H1 (cell line): ENCODE measurements around the gene SLC1A3. TPM values are rescaled to one million over a fixed set of nuclear protein-coding genes. Genes with fewer than 3 reads are reported as not detected.

Experiments
- CTCF ChIA-PET: fragments of 300-600 bp; sonication (Branson Sonifier 250); formaldehyde crosslinking; loops from one replicate; lab custom pipeline; 2021; ENCODE audit not compliant: partially characterized antibody; lab: Charles Lee
- POLR2A ChIA-PET: fragments of 300-600 bp; sonication (Branson Sonifier 250); formaldehyde crosslinking; loops from one replicate; lab custom pipeline; 2021; ENCODE audit warnings: inconsistent platforms; ENCODE audit not compliant: partially characterized antibody; lab: Charles Lee
- DNase-seq, 2 experiments: peaks; one replicate each; pipeline versions ENCODE4 v3.0.0 to v3.0.0-alpha.2; 2010 to 2022; ENCODE audit warnings: low spot score in 2 of 2, low read depth in 1 of 2, mixed read lengths in 1 of 2
- FAIRE-seq: peaks from 2 replicates; lab custom pipeline; 2011; peaks lifted over from hg19 to GRCh38; lab: Jason Lieb, UNC
- H2AFZ ChIP-seq: 2 replicates; pipeline ENCODE4 v1.8.1; 2012; ENCODE audit warnings: low read length, inconsistent platforms
- H2AK5ac ChIP-seq: 2 replicates; pipeline ENCODE4 v1.6.1; 2013; ENCODE audit warnings: low read depth, low read length
- H2BK120ac ChIP-seq: replicated peaks from 2 replicates; pipeline ENCODE3; 2013; ENCODE audit warnings: low read depth, low read length, inconsistent platforms
- H2BK12ac ChIP-seq: 2 replicates; pipeline ENCODE4 v1.6.1; 2013; ENCODE audit warnings: low read depth, low read length
- H2BK15ac ChIP-seq: 2 replicates; pipeline ENCODE4 v1.6.1; 2013; ENCODE audit warnings: low read length
- H2BK20ac ChIP-seq: 2 replicates; pipeline ENCODE4 v1.6.1; 2013; ENCODE audit warnings: low read length
- H2BK5ac ChIP-seq: 2 replicates; pipeline ENCODE4 v1.6.1; 2013; ENCODE audit warnings: low read depth, low read length
- H3K14ac ChIP-seq: 2 replicates; pipeline ENCODE4 v1.6.1; 2013; ENCODE audit warnings: inconsistent platforms; ENCODE audit not compliant: insufficient read length
- H3K18ac ChIP-seq: 2 replicates; pipeline ENCODE4 v1.6.1; 2013; ENCODE audit warnings: low read length; ENCODE audit errors: extremely low read depth
- H3K23ac ChIP-seq: 2 replicates; pipeline ENCODE4 v1.6.1; 2013; ENCODE audit warnings: inconsistent platforms; ENCODE audit not compliant: insufficient read length
- H3K23me2 ChIP-seq: 2 replicates; pipeline ENCODE4 v1.6.1; 2013; ENCODE audit warnings: low read depth, low read length
- H3K27ac ChIP-seq: 2 replicates; pipeline ENCODE4 v1.6.1; 2011; ENCODE audit warnings: low read depth, low read length, inconsistent platforms
- H3K27me3 ChIP-seq, 4 experiments: replicated peaks in 1 of 4; 1 replicate in 1 of 4; 2 replicates in 3 of 4; pipeline versions ENCODE4 v1.6.1 to v1.8.1; 2011 to 2013; ENCODE audit warnings: low read length in 3 of 4, mild to moderate bottlenecking in 3 of 4, inconsistent platforms in 2 of 4, mixed read lengths in 2 of 4, moderate library complexity in 1 of 4; ENCODE audit not compliant: control insufficient read depth in 3 of 4, insufficient read depth in 3 of 4; ENCODE audit errors: extremely low read depth in 1 of 4
- H3K36me3 ChIP-seq, 4 experiments: 2 replicates each; pipeline versions ENCODE4 v1.6.1 to v1.8.1; 2011 to 2013; ENCODE audit warnings: mild to moderate bottlenecking in 4 of 4, low read length in 3 of 4, moderate library complexity in 2 of 4, control low read depth in 1 of 4, inconsistent platforms in 1 of 4; ENCODE audit not compliant: insufficient read depth in 4 of 4, control insufficient read depth in 2 of 4
- H3K4ac ChIP-seq: replicated peaks from 2 replicates; pipeline ENCODE3; 2013; ENCODE audit warnings: low read length, low read depth, mixed read lengths, inconsistent platforms; ENCODE audit not compliant: insufficient read length
- H3K4me1 ChIP-seq, 4 experiments: replicated peaks in 1 of 4; 1 replicate in 1 of 4; 2 replicates in 3 of 4; pipeline versions ENCODE4 v1.6.1 to v1.8.1; 2011 to 2013; ENCODE audit warnings: low read length in 3 of 4, inconsistent platforms in 2 of 4, mixed read lengths in 1 of 4; ENCODE audit not compliant: insufficient read depth in 4 of 4, control insufficient read depth in 3 of 4
- H3K4me2 ChIP-seq, 2 experiments: 2 replicates each; pipeline versions ENCODE4 v1.6.1 to v1.8.1; 2011 to 2013; ENCODE audit warnings: low read depth in 2 of 2, low read length in 2 of 2, control low read depth in 1 of 2, inconsistent platforms in 1 of 2, mild to moderate bottlenecking in 1 of 2; ENCODE audit not compliant: insufficient read depth in 1 of 2
- H3K4me3 ChIP-seq, 4 experiments: fragments of 200-600, 300-600 bp in 1 of 4; sonication (generic), shearing (Covaris generic), sonication (Bioruptor Twin) in 1 of 4; 2 replicates each; pipeline versions ENCODE4 v1.5.1 to v1.8.1; 2011 to 2016; ENCODE audit warnings: low read length in 4 of 4, low read depth in 3 of 4, control low read depth in 2 of 4, inconsistent platforms in 2 of 4, mild to moderate bottlenecking in 2 of 4, mixed read lengths in 1 of 4, moderate library complexity in 1 of 4; ENCODE audit not compliant: insufficient read depth in 2 of 4; ENCODE audit errors: extremely low read depth in 1 of 4
- H3K56ac ChIP-seq: replicated peaks from 2 replicates; pipeline ENCODE3; 2013; ENCODE audit warnings: low read depth, mild to moderate bottlenecking, mixed read lengths, low read length, inconsistent platforms; ENCODE audit not compliant: insufficient read length
- H3K79me1 ChIP-seq: 2 replicates; pipeline ENCODE4 v1.6.1; 2013; ENCODE audit warnings: low read depth, low read length, control low read depth
- H3K79me2 ChIP-seq, 2 experiments: 2 replicates each; pipeline versions ENCODE4 v1.6.1 to v1.8.1; 2012 to 2013; ENCODE audit warnings: low read length in 2 of 2, mild to moderate bottlenecking in 2 of 2, inconsistent platforms in 1 of 2; ENCODE audit not compliant: insufficient read depth in 2 of 2, control insufficient read depth in 1 of 2
- H3K9ac ChIP-seq, 4 experiments: replicated peaks in 1 of 4; 1 replicate in 1 of 4; 2 replicates in 3 of 4; pipeline versions ENCODE4 v1.6.1 to v1.8.1; 2011 to 2013; ENCODE audit warnings: low read depth in 3 of 4, low read length in 3 of 4, control low read depth in 2 of 4, mild to moderate bottlenecking in 2 of 4, moderate library complexity in 2 of 4, inconsistent platforms in 1 of 4; ENCODE audit errors: extremely low read depth in 1 of 4
- H3K9me3 ChIP-seq, 2 experiments: 2 replicates each; pipeline versions ENCODE4 v1.6.1 to v1.8.1; 2012 to 2013; ENCODE audit warnings: mild to moderate bottlenecking in 2 of 2, moderate library complexity in 2 of 2, control low read depth in 1 of 2, inconsistent platforms in 1 of 2, low read depth in 1 of 2, low read length in 1 of 2, mixed read lengths in 1 of 2; ENCODE audit not compliant: insufficient read depth in 2 of 2
- H4K20me1 ChIP-seq, 2 experiments: replicated peaks in 1 of 2; 2 replicates each; pipeline versions ENCODE3 to v1.8.1; 2011 to 2013; ENCODE audit warnings: inconsistent platforms in 2 of 2, low read length in 2 of 2, mild to moderate bottlenecking in 1 of 2; ENCODE audit not compliant: insufficient read depth in 2 of 2, control insufficient read depth in 1 of 2
- H4K5ac ChIP-seq: 2 replicates; pipeline ENCODE4 v1.6.1; 2013; ENCODE audit warnings: low read length, low read depth, mixed read lengths, inconsistent platforms; ENCODE audit not compliant: insufficient read length
- H4K8ac ChIP-seq: 2 replicates; pipeline ENCODE4 v1.8.0; 2013; ENCODE audit warnings: mild to moderate bottlenecking, moderate library complexity, low read length, inconsistent platforms; ENCODE audit not compliant: insufficient read depth; ENCODE audit errors: extremely low read depth
- H4K91ac ChIP-seq: replicated peaks from 2 replicates; pipeline ENCODE3; 2013; ENCODE audit warnings: low read length, mixed read lengths, inconsistent platforms; ENCODE audit not compliant: insufficient read length
- MAFK ChIP-seq: IDR thresholded peaks from 2 replicates; pipeline ENCODE4 v1.6.1; 2012; ENCODE audit warnings: low read depth, mild to moderate bottlenecking, improper control_type of control experiment, low read length
- WGBS, 2 experiments: shearing (Covaris generic) in 1 of 2; methylation state at CpG; one replicate each; pipeline versions ENCODE4 v1.1.6 to v1.1.7; 2013 to 2015; ENCODE audit warnings: low lambda C conversion rate in 2 of 2, mixed read lengths in 2 of 2, inconsistent platforms in 1 of 2, low coverage in 1 of 2, missing lambda C conversion rate in 1 of 2; ENCODE audit not compliant: insufficient replicate concordance in 2 of 2, insufficient coverage in 1 of 2, insufficient read length in 1 of 2; ENCODE audit errors: extremely low coverage in 1 of 2, missing lambda C conversion rate in 1 of 2; 5-methylcytosine and 5-hydroxymethylcytosine counted together
- polyA plus RNA-seq, 7 experiments: library from polyadenylated mRNA; depleted of rRNA in 3 of 7; stranded (reverse) in 5 of 7; unstranded in 2 of 7; fragments of >200 nt in 5 of 7; fragments of 200-250 nt in 2 of 7; gene quantifications; 1 replicate in 5 of 7; 2 replicates in 1 of 7; 4 replicates in 1 of 7; pipeline versions ENCODE4 v1.2.1 to v1.2.3, GENCODE V29; 2011 to 2013; ENCODE audit warnings: missing spikeins in 2 of 7, mixed read lengths in 2 of 7
- total RNA-seq: library from RNA; stranded (reverse); fragmentation: NEBNext Ultra II Directional; extraction: Animal tissue kit (Norgen Biotek cat#: 25700); gene quantifications from 2 replicates; pipeline ENCODE4 v1.2.1, GENCODE V29; 2021

The SLC1A3 gene
- total and polyA plus RNA-seq, 2 of the 8 experiments (the other 6 are each of a cell fraction or from before 2014, with no cell fraction given), result 26.7 to 35.3 TPM

DNA sequence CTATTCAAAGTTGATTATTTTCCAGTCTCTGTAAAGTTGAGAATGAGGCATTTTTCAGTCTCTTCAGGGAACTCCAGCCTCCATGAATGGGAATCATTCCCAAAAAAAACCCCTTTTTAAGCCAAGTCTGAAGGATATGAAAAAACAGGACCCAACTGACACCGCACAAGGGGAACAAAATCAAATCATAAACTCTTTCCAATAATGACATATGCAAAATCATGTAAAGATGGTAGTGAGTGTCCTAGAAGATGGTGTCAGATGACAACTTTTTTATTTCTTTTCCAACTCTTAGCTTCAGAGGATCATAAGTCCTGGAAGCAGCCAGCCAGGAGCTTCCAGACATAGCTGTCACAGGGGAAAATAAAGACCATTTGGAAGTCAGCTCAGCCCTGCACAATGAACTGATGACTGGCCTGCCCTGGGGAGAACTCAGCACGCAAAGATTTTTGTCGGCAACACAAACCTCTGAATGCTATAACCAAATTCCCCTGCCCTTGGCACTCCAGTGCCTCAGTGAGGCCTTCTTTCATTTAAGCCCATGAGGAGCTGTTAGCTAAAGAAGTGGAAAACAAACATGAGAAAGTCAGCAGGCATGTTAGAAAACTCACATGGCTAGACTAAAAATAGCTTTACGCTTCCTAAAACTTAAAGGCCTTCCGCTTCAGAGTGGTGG, 85.4 kb downstream of the SLC1A3 start:
- no peak overlapping the region for H2BK15ac ChIP-seq
- no peak overlapping the region for H2AFZ ChIP-seq
- 73% methylated on average over 5 of the region's 5 CpGs; no CpG with 5 or more reads in 1 of the 2 experiments for WGBS, 2 experiments
- no peaks in the 10 kb centered on the region for H3K36me3 ChIP-seq
- H3K9ac ChIP-seq, result no peak overlapping the region
- H4K8ac ChIP-seq, result no peak overlapping the region
- H3K9me3 ChIP-seq, result no peaks in the 10 kb centered on the region
- H3K79me1 ChIP-seq, result no peaks in the 10 kb centered on the region
- FAIRE-seq (no peak), DNase-seq (no peak)
- H3K4me1 ChIP-seq, result peaks cover 0 to 3% (median under 1%) of the 10 kb centered on the region in 4 experiments; a peak in 2 of 7 replicates
- peaks cover 3 to 18% (median 13%) of the 10 kb centered on the region in 4 experiments; a peak in 6 of 7 replicates for H3K27me3 ChIP-seq
- no peak overlapping the region for H3K4me3 ChIP-seq
- H2BK20ac ChIP-seq, result no peak overlapping the region
- no peak overlapping the region for H4K91ac ChIP-seq
- no peaks in the 10 kb centered on the region; the same call in 1 of the 2 replicates for H3K23me2 ChIP-seq
- H3K56ac ChIP-seq, result no peak overlapping the region
- ChIA-PET CTCF (interaction anchor here (0.6 to 15.2 kb wide), 35 partner anchors 7 to 450 kb away, joined by 3 to 246 read pairs (median 5); partner anchors contain the start of gene NADK2), POLR2A (interaction anchor here (0.9 kb wide), 1 partner anchor 93 kb away, joined by 4 read pairs; no protein-coding TSS in a partner anchor)
- no peak overlapping the region for H2BK5ac ChIP-seq
- H4K5ac ChIP-seq, result no peak overlapping the region
- TF ChIP-seq MAFK, result no peak
- H3K79me2 ChIP-seq, result no peaks in the 10 kb centered on the region
- no peak overlapping the region for H3K18ac ChIP-seq
- no peak overlapping the region for H3K23ac ChIP-seq
- no peak overlapping the region for H2BK120ac ChIP-seq
- H2BK12ac ChIP-seq, result no peak overlapping the region
- H3K4me2 ChIP-seq, result no peak overlapping the region
- H3K27ac ChIP-seq, result no peak overlapping the region
- H3K14ac ChIP-seq, result no peak overlapping the region
- H3K4ac ChIP-seq, result no peak overlapping the region
- no peak overlapping the region for H2AK5ac ChIP-seq
- H4K20me1 ChIP-seq, result no peaks in the 10 kb centered on the region
